Adrenal gland (tissue), 12 donors: ENCODE measurements around the gene SLC35F2. TPM values are rescaled to one million over a fixed set of nuclear protein-coding genes. Genes with fewer than 3 reads are reported as not detected.

Experiments used
- DNase-seq, 7 donors: peaks; one replicate each; pipeline ENCODE4 v3.0.0-alpha.2; 2019 to 2020
- H3K27ac ChIP-seq, 5 donors: fragments of 200-600 bp; sonication (generic) in 4 of 5; 1 replicate in 3 of 5; 2 replicates in 2 of 5; pipeline versions ENCODE4 v1.5.1 to v1.8.0; 2016 to 2020; ENCODE audit warnings: mild to moderate bottlenecking in 1 of 5
- H3K27me3 ChIP-seq: fragments of 200-600 bp; 2 replicates; pipeline ENCODE4 v1.8.0; 2021
- H3K36me3 ChIP-seq, 2 donors: fragments of 200-600 bp; replicated peaks in 1 of 2; 1 replicate in 1 of 2; 2 replicates in 1 of 2; pipeline versions ENCODE4 v1.5.1 to v1.8.0; 2018 to 2022
- H3K4me1 ChIP-seq, 2 donors: fragments of 200-600 bp; replicated peaks in 1 of 2; 1 replicate in 1 of 2; 2 replicates in 1 of 2; pipeline versions ENCODE4 v1.5.1 to v1.8.0; 2018 to 2021
- H3K4me3 ChIP-seq, 4 donors: fragments of 200-600 bp; sonication (generic) in 3 of 4; one replicate each; pipeline ENCODE4 v1.5.1; 2016 to 2018
- H3K9me3 ChIP-seq, 3 donors: fragments of 200-600 bp; sonication (generic) in 1 of 3; replicated peaks in 1 of 3; 1 replicate in 2 of 3; 2 replicates in 1 of 3; pipeline versions ENCODE4 v1.5.1 to v1.8.0; 2016 to 2021
- CTCF ChIP-seq, 6 experiments: fragments of 450-650 bp in 4 of 6; fragments of 200-600 bp in 2 of 6; sonication (generic) in 1 of 6; IDR thresholded peaks; 1 replicate in 5 of 6; 2 replicates in 1 of 6; pipeline versions ENCODE4 v1.5.1 to v1.8.0; 2016 to 2021; ENCODE audit warnings: antibody characterized with exemption in 6 of 6, mild to moderate bottlenecking in 2 of 6, moderate library complexity in 1 of 6
- POLR2A ChIP-seq, 2 donors: fragments of 450-650 bp; IDR thresholded peaks; one replicate each; pipeline ENCODE4 v1.6.1; 2017; ENCODE audit warnings: antibody characterized with exemption in 2 of 2, mild to moderate bottlenecking in 2 of 2, moderate library complexity in 1 of 2
- WGBS, 4 donors: extraction: QIAGEN DNeasy Blood & Tissue Kit in 2 of 4; methylation state at CpG; one replicate each; pipeline versions ENCODE4 v1.1.5 to v1.1.7; 2013 to 2017; 5-methylcytosine and 5-hydroxymethylcytosine counted together
- intact Hi-C, 2 donors: fragments of 100-400 bp; cut with DNase I; formaldehyde crosslinking; loops; one replicate each; pipeline versions ENCODE4 v1.14.1 to v1.15.0; 2022 to 2023
- polyA plus RNA-seq, 3 donors: library from polyadenylated mRNA; stranded (reverse); fragments of 200-250 nt in 2 of 3; fragments of 350-450 nt in 1 of 3; fragmentation: Illumina TruSeq in 1 of 3; extraction: RNeasy Lipid Tissue Mini Kit (QIAGEN cat#74804) in 1 of 3; gene quantifications; one replicate each; pipeline ENCODE4 v1.2.3, GENCODE V29; 2013 to 2014
- total RNA-seq, 9 donors: library from RNA; depleted of rRNA in 4 of 9; stranded (reverse); fragments of >200 nt in 4 of 9; fragments of 120-200 nt in 1 of 9; fragmentation: NEBNext Ultra II Directional in 1 of 9; extraction: Animal tissue kit (Norgen Biotek cat#: 25700) in 1 of 9; gene quantifications; one replicate each; pipeline versions ENCODE4 v1.1.0 to v1.2.4, GENCODE V29; 2013 to 2023
- donor health status: healthy with polysubstance abuse.
- donor health status: Bipolar disorder and iron deficiency.
- donor health status: DM: yes; HTN: yes; CAD: no.
- donor health status: DM: no; HTN: no; CAD: no.
- donor health status: DM: no; HTN: no; CAD: no.
- donor health status: DM: yes; HTN: yes; CAD: no.

SLC35F2 gene
- total and polyA plus RNA-seq, 12 donors = 0.33 to 6.3 (median 1.6) TPM

GRCh38 chr11:107743191-107743590, 115.4 kb downstream of the SLC35F2 start:
- Histone ChIP-seq H3K36me3 (no peaks in the 10 kb centered on the region), H3K27ac (no peak overlapping the region), H3K9me3 (no peaks in the 10 kb centered on the region), H3K4me3 (no peak overlapping the region), H3K4me1 (no peaks in the 10 kb centered on the region), H3K27me3 (no peaks in the 10 kb centered on the region)
- intact Hi-C loops = no loop called here
- DNase-seq = no peak
- TF ChIP-seq CTCF (IDR thresholded peaks at IDR 0.05) = no peak
- no peak for TF ChIP-seq POLR2A (IDR thresholded peaks at IDR 0.05)
- 29 to 44% (median 41%) methylated on average over 3 of the region's 3 CpGs for WGBS, 4 donors

DNA sequence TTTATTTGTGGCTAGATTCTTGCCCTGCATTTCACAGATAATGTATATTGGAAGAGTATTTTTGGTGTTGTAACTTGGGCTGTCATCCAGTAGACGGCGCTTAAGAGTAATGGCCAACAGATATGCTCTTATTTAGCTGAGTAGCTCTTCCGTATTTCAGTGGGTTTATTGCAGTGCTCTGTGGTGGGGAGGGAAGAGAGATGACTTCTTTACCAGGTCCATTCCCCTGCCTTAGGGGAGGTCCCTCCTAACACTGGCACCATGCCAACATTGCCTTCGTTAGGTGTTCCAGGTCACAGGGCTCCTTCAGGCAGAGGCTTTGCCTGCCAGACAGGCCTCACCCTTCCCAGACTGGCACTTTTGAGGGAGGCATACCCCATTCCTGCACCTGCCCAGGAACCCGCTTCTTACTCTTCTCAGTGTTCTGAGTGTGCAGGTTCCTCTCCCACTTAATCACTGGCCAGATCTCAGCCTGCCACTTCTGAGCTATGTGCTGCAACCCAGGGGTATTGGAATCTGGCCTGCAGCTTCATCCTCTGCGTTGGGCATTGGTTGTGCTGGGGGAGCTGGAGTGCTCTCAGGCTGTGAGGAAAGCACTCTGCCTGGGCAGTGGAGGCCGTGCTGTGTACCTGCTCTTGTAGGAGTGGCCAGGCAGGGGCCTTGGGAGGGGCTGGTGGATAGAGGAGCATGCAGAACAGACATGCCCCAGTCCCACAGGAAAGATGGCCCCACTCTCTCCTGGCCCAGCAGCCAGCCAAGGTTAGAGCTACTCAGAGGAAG, 117.4 kb downstream of the SLC35F2 start:
- intact Hi-C loops = no loop called here
- peak in 1 of 7 donors; percentile 20 for DNase-seq
- H3K36me3 ChIP-seq = no peaks in the 10 kb centered on the region
- TF ChIP-seq CTCF (IDR thresholded peaks at IDR 0.05) = peak in 4 of 6 experiments; percentile 6 to 43 (median 34)
- TF ChIP-seq POLR2A (IDR thresholded peaks at IDR 0.05) = no peak
- no peaks in the 10 kb centered on the region for H3K9me3 ChIP-seq
- H3K27me3 ChIP-seq = no peaks in the 10 kb centered on the region
- no peaks in the 10 kb centered on the region for H3K4me1 ChIP-seq
- WGBS, 4 donors = 47 to 54% (median 51%) methylated on average over 7 of the region's 7 CpGs
- no peak overlapping the region for H3K27ac ChIP-seq
- no peak overlapping the region for H3K4me3 ChIP-seq

Other genes starting within 250 kb of the SLC35F2 start
- gene SLN, start 146.7 kb downstream of the SLC35F2 start, total RNA-seq = 1 to 10 TPM in 2 of 9 donors, under 1 TPM in 1, not detected in 6; 0.33 to 3.2 (median 1.1) TPM
- 10 to 100 TPM in 1 of 3 donors, 1 to 10 TPM in 2; 1.8 to 13.0 (median 5.3) TPM for gene SLN, start 146.7 kb downstream of the SLC35F2 start, polyA plus RNA-seq
- 1 to 10 TPM in 8 of 9 donors, under 1 TPM in 1; 0.12 to 8.0 (median 2.1) TPM for gene RAB39A, start 69.7 kb upstream of the SLC35F2 start, total RNA-seq
- gene RAB39A, start 69.7 kb upstream of the SLC35F2 start, polyA plus RNA-seq = 1 to 10 TPM in 1 of 3 donors, under 1 TPM in 2; 0.13 to 1.4 (median 0.80) TPM
- 100 to 1,000 TPM in 1 of 9 donors, 10 to 100 TPM in 8; 16.0 to 114 (median 41.6) TPM for gene CUL5, start 150.1 kb upstream of the SLC35F2 start, total RNA-seq
- gene CUL5, start 150.1 kb upstream of the SLC35F2 start, polyA plus RNA-seq = 10 to 100 TPM in 1 of 3 donors, 1 to 10 TPM in 2; 4.2 to 28.9 (median 5.4) TPM